GM21529 (cell line): ENCODE data around the gene RPL35.
A peak's percentile ranks its signal among the peaks of the same experiment; 100 is the strongest.

Experiments
- ATAC-seq: cut with Tn5 transposase; IDR thresholded peaks from one replicate; pipeline ENCODE4 v1.9.1; 2021; ENCODE audit not compliant: unreplicated experiment

RPL35 gene

DNA sequence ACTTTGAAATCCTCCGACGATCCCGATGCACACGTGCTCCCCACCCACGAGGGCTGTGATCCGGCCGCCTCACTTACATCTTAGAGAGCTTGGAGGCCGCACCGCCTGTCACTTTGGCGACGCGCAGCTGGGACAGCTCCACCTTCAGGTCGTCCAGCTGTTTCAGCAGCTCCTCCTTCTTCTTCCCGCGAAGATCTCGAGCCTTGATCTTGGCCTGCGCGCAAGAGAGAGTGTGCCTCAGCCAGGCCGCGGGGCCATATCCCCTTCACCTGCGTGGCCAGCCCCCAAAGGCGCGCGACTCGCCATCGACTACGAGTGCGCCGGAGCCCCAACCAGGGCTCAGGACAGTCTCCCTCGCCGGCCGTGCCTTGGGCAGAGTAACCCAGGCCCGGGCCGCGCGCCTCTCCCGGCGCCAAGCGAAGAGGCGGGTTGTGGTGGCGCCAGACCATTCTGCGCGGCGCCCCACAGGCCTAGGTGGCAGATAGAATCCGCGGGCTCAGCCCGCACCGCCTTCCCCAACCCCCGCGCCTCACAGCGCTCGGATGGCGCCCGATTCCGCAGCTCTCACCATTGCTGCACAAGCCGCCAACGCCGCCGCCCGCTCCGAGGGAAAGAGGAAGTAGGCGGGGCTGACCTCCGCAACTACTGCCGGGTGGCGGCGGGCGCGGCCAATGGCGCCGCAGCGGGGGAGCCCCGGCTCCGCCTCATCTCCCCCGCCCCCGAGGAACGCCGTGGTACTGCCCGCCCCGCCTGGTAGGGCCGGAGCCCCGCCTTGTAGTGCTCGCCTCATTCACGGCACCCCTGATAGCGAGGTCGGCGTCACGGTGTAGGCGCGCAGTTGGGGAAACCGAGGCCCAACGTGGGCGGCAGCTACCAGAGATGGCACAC is at the start of gene RPL35, which contains the start of gene ARPC5L:
Gene RPL35 (minus strand): TSS at position 616 of the 888 bp plus-strand sequence. CDS start 45 bp downstream, at position 571.
Gene ARPC5L (plus strand): TSS at position 789 of the 888 bp plus-strand sequence. CDS start 7,161 bp downstream, outside the sequence.
- ATAC-seq: peak; percentile 89

DNA sequence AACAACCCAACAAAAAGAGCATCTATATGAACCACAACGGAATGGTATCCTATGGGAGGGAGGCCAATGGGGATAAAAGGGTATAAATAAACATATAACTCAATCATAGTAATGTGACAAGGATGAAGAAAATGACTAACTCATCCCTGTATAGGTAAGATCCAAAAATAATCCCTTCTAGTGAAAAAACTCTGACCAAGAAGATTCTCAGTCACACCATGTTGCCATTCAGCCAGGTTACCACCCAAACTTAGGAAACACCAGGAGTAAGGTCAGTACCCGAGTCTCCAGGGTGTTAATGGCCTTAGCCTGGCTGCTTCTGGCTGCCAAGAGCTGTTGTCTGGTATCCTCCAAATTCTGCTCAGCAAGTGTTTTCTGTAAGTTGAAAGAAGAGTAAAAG is 46.3 kb upstream of the RPL35 start:
- ATAC-seq: no peak

DNA sequence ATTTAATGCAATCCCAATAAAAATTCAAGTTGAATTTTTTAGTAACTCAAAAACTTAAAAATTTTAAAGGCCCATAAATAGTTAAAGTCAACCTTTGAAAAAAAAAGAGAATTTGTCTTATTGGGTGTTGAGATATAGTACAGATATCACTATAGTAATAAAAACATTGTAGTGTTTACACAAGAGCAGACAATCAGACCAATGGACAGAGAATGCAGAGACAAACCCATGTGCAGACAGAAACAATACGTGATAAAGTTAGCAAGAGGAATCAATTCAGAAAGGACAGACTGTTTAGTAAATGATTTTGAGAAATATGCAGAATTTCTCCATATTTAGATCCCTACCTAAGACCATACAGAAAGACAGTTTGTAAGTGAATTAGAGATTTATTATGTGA is 45.2 kb upstream of the RPL35 start:
- ATAC-seq: no peak

DNA sequence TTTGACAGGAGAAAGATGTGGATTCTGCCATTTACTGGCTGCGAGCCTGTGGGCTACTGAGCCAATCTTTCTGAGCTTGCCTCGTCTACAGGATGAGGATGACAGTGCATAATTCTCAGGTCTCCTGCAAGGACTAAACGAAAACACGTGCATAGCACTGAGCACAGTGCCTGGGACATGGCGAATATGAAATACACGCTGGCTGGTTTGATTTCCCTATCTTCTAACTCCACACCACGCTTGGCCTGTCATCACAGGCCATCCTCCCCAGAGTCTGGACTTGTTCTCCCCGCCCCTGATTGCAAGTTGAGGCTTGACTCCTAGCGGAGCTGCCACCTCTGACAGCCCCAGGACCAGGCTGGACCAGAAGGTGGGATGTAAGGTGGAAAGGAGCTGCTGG is 38.1 kb upstream of the RPL35 start:
- no peak for ATAC-seq

DNA sequence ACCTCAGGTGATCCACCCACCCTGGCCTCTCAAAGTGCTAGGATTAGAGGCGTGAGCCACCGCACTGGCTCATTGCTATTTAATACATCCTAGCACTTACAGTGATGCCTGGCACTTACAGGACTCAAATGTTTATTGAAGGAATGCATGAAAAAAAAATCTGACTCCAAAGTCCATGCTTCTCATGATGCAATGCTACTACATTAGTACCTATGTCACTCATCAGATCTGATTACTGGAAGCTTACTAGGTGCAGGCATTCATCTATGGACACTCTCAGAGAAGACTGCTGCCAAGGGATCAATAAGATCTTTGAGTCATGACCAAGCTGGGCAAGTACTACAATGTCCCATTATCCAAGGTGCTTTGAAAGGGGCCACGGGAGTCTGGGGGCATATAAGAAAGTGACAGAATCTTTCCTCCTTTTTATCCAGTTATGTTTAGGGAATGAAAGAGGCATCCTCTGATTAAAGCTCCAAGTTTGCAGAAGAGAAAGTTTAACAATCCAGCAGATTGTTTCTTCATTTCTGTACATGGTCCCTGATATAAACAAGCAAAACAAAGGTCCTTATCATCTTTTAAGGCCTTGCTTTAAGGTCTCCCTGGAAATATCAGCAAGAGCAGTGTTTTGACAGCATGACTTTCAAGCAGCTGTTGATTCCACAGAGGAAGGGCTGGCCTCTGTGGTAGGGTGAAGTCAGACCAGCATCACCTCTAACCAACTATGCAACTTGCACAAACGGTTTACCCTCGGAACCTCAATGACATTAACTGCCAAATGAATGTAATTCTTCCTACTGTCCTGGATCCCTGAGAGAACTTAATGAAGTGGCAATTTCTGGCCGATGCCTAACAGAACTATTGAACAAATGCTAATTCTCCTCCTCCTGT is 36.1 kb upstream of the RPL35 start:
- no peak for ATAC-seq

DNA sequence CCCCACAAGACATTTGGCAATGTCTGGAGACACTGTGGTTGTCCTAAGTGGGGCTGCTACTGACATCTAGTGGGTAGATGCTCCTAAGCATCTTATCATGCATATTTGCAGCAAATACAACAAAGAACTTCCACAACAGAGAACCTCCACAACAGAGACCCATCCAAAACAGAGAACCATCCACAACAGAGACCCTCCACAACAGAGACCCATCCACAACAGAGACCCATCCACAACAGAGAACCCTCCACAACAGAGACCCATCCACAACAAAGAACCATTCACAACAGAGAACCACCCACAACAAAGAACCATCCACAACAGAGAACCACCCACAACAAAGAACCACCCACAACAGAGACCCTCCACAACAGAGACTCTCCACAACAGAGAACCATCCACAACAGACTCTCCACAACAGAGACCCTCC is 33.0 kb upstream of the RPL35 start:
- ATAC-seq: no peak

DNA sequence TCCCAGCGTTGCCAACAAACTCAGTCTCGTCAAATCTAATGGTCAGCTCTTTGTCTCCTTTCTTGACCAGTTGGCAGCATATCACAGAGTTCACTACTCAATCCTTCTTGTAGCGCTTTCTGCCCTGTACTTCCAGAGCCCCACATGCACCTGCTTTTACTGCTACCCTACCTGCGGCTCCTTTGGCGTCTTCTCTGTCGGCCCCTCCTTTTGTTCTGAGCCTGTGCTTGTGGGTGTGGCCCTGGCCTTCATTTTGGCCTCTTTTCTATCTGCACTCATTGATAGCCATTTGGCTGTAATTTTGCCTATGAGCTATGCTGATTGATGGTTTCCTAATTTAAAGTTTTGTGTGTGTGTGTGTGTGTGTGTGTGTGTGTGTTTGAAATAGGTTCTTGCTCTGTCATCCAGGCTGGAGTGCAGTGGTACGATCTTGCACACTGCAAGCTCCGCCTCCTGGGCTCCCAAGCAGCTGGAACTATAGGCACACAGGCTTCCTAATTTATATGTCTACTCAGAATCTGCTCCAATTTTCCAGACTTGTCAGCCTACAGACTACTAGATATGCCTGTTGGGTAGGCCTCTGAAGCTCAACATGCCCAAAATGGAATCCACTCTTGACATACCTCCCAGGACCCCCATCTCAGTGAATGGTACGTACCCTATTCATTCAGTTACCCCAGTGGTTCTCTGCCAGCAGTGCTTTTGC is 32.4 kb upstream of the RPL35 start:
- ATAC-seq: no peak

DNA sequence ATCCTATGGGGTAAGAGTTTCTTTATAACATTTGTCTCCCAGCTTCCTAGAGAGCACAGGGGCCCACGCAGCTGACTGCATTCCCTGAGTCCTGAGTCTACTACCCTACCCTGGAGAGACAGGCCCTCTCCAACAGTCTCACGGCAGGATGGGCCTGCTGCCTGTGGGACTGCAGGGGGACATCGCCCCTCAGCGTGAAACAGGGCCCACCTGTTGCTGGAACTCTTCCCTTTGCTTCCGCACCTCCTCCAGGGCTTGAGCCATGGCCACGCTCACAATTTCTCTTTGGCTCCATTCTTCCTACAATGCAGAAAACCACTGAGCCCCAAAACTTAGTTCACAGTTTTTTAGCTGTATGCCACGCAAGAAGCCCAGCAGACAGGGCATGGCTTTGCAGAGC is 28.4 kb upstream of the RPL35 start:
- ATAC-seq: no peak

DNA sequence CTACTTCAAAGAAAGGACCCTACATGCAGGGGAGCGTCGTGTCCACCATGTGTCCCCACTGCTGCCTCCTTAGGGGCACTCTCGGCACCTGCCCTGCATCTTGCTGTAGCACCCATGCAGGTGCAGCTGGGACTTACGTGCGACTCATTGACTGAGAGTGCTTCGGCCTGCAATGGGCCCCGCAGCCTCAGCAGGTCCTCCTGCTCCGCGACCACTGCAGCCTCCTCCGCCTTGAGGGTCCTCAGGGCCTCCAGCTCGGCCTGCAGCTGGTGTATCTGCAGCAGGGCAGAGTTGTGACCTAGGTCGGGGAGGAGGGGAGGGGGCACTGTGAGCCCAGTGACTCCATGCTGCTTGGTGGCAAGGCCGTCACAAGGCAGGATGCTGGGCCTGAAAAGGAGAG is 27.2 kb upstream of the RPL35 start:
- no peak for ATAC-seq

DNA sequence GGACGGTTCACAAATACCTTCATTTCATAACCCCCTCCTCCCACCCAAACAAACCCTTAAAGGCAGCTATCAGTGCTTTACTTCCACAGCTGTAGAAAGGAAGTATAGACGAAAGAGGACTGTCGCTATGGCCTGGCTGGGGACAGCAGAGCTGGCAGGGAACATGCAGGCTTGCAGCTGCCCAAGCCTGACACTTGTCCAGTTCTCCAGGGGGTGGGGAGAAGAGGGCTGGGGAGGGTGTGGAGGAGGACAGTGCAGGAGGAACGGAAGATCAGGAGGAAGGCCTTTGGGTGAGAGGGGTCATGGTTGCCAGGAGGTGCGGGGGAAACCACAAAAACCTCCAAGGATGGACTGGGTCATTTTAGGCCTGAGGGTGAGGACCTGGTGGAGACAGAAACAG is 26.1 kb upstream of the RPL35 start:
- no peak for ATAC-seq

DNA sequence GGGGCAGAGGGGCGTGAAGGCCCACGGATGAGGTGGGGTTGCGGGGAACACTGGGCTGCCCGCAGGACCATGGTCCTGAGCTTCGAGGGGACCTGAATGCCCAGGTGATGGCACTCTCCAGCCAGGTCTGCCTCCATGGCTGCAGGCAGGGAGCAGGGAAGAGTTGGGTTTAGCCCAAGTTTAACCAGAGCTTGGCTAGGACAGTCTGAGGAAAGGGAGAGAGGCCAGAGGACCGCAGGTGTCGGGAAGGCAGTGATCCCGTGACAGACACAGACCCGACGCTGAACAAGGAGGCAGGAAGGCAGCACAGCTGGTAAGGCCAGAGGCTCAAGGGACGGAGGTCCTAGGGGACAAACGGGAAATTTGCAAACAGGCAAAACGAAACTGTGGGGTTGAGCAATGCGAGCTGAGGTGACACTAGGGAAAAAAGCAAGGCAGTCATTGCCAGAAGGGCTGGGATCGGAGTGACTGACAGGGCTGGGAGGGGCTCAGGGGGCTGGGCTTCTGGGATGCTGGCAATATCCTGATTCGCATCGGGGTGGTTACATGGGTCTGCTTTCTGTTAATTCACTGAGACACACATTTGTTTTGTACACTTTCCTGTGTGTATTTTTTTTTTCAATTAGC is 25.2 kb upstream of the RPL35 start:
- no peak for ATAC-seq

DNA sequence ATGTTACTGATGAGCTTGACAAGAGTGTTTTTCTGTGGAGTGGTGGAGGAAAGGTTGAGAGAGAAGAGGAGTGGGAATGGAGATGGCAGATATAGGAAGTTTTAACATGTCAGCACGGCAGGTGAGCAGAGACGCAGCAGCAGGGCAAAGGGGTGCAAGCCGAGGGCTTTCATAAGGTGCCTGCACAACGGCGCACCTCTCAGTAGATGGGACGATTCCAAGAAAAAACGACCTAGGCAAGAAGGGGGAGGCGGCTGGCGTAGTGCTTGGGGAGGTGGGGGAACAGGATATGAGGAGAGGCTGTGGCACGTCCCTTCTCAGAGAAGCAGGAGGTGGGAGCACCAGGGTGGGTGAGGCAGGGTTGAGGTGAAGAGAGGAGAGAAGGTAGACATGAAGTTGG is 24.7 kb upstream of the RPL35 start:
- no peak for ATAC-seq

DNA sequence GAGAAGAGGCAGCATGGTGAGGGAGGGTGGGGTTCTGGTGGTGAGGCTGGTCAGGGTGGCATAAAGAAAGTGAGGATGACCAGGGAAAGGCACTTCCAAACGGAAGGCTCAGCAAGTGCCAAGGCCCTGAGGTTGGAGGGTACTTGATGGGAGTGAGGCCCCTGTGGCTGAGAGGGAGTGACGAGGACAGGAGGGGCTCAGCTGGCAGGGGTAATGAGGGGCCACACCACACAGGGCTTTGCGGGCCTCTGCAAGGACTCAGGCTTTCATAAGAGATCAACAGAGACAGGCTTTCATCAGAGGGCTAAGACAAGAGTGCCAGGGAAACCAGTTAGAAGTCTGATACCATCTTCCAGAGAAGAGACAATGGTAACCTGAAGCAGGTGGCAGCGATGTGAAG is 23.8 kb upstream of the RPL35 start:
- ATAC-seq: no peak

DNA sequence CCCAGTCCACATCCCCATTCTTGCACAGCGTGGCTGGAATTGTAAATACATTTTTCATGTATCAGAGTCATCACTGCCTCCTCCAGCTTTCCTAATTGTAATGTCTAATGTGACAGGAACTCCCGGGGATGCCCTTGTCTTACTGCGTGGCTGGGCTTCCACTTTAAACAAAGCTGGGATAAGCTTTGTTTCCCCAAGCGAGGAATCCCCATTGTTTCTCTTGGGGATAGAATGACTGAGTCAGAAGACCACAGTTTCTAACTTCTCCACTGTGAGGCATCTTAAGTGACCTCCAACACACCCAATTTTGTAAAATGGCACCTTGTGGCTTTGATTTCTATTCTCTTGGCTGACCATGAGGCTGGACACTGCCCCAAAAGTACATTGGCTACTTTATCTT is 22.6 kb upstream of the RPL35 start:
- ATAC-seq: no peak

DNA sequence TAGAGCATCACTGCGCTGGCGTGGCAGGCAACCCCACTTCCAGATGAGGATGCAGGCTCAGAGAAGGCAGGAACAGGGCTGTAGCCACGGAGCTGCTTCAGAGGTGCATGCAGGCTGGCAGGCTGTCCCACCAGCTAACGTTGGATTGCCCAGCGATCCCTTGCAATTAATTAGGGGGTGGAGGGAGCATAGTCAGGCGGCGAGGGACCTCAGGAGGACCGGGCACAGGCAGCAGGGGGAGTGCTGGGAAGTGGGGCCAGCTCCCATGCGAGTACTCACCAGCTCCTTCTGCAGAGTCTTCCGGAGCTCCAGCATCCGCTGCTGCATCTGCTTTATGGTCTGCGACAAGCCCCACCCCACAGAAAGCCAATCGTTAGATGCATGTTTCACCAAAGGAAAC is 20.5 kb upstream of the RPL35 start:
- ATAC-seq: no peak

DNA sequence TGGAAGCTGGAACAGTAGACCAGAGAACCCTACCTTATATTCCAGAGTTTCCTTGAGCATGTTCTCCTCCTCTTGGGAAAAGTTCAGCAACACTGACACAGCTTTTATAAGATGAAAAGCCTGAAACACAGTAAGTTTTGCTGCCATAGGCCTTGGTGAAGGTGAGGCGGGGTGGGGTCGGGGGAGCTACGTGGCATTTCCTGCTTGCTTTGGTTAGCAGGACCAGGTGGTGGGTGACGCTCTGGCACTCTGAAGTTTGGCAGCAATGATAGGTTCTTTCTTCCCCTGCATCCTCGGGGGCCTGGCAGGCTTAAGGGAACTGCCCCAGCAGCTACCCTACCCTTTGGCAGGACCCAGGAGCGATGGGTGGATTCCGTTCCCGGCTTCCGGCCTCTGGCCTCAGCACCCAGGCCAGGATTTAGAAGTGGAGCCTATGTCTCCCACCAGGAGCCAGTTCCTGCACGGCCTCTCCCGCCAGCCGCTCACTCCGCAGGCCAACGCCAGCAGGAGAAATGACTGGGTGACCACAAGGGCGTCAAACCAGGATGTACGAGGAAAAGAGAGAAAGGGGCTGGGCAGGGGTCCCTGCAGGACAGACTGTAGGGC is 19.5 kb upstream of the RPL35 start:
- ATAC-seq: no peak

DNA sequence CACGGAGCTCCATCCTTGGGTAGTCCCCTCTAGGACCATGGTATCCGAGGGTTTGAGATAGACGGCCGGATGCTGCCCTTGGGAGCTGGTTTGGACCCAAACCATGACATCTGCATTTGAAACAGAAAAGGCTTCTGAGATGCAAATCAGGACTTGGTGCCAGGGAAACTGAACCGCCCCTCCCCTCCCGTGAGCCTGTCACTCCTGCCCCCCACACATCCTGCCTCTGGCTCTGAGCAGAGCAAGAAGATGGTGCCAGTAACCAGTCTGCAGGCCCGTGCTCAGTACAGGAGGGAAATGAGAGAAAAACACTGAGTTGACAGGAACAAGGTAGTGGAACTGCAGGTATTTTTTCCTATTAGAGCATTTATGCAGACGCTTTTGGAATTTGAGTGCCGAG is 18.7 kb upstream of the RPL35 start:
- peak; percentile 53 for ATAC-seq

DNA sequence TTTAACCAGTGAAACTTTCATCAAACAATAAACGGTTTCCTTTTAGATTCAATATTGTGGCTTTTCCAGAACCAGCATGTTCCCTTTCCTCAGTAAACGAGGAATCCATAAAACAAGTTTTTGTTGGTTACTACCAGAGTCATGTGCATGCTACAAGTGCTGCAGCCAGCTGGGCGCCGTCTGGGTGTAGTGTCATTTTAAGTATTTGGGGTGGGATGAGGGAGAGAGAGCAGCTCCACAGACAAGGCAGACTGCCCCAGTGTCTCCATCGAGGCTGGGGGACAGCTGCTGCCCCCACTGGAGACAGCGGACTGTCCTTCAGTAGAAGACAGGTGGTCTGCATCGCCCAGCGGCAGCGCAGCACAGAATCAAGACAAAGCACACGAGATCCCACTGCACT is 17.5 kb upstream of the RPL35 start:
- ATAC-seq: no peak

DNA sequence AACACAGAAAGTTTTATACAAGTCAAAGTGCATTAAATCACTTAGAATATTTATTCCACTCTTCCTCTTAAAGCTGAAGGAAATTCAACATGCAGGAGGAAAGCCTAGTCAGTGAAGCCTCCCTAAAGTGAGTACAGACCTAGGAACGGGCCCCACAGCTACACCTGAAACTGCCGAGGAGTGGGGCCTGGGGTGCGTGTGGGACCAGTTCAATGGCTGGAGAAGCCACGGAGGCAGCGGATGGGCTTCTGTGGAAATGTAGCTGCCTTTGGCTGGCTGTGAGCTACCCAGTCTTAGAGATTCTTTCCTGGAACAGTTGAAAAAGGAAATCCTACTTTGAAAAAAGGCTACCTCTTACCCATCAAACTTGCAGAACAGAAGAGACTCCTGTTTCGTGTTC is 16.8 kb upstream of the RPL35 start:
- ATAC-seq: no peak

DNA sequence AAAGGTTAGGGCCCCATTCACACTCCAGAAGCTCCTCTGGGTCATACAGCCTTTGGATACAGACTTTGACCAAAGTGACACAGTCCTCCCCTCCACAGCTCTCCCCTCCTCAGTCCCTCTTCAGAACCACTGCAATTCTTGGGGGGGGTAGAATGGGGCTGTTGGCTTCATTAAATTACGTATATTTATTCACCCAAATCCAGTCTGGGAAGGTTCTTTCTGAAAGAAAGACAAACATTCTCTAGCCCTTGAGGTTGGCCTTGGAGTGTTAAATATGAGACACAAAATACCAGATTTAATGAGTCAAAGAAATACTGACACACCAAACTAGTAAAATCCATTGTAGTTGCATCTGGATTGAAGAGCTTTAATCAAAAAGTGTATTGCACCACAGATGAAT is 16.3 kb upstream of the RPL35 start:
- no peak for ATAC-seq
